Coronary artery (tissue), 2 donors: ENCODE measurements around the gene CACNA1C.

ENCODE experiments used
- DNase-seq: peaks from one replicate; pipeline ENCODE4 v3.0.0-alpha.2; 2017; ENCODE audit warnings: low spot score
- H3K27ac ChIP-seq, 2 donors: fragments of 200-600 bp; sonication (generic); one replicate each; pipeline ENCODE4 v1.5.1; 2016 to 2019
- H3K4me3 ChIP-seq: fragments of 200-600 bp; sonication (generic); 2 replicates; pipeline ENCODE4 v1.5.1; 2016; ENCODE audit warnings: mild to moderate bottlenecking, moderate library complexity
- TF ChIP-seq, protein P1 (sequence below): fragments of 200-600 bp; sonication (generic); IDR thresholded peaks from one replicate; pipeline ENCODE4 v1.5.1; 2019; ENCODE audit warnings: antibody characterized with exemption

Gene CACNA1C

GRCh38 chr12:2110849-2111566, 58.2 kb downstream of the CACNA1C start:
- no peak for DNase-seq
- TF ChIP-seq, protein P1, sequence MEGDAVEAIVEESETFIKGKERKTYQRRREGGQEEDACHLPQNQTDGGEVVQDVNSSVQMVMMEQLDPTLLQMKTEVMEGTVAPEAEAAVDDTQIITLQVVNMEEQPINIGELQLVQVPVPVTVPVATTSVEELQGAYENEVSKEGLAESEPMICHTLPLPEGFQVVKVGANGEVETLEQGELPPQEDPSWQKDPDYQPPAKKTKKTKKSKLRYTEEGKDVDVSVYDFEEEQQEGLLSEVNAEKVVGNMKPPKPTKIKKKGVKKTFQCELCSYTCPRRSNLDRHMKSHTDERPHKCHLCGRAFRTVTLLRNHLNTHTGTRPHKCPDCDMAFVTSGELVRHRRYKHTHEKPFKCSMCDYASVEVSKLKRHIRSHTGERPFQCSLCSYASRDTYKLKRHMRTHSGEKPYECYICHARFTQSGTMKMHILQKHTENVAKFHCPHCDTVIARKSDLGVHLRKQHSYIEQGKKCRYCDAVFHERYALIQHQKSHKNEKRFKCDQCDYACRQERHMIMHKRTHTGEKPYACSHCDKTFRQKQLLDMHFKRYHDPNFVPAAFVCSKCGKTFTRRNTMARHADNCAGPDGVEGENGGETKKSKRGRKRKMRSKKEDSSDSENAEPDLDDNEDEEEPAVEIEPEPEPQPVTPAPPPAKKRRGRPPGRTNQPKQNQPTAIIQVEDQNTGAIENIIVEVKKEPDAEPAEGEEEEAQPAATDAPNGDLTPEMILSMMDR = no peak
- H3K4me3 ChIP-seq = no peak overlapping the region
- peak overlapping the region; percentile 73 to 89 for H3K27ac ChIP-seq

DNA sequence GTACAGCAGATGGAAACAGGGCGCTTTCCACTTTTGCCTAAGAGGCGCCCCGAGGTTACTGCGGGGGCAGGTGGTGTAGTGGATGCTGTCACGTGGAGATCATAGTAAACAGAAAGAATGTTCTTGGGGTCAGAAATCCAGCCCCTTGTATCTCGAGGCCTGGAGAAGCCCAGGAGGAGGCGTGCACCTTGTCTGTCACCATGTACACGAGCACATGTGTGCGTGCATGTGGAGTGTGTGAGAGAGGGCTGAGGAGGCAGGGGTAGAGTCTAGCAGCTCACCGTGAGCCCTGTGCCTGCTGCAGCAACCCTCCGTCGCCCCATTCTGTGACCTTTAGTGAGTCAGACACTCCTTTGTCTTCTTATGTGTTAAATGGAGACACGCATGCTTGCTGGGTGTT, 59.0 kb downstream of the CACNA1C start:
- H3K27ac ChIP-seq = peak overlapping the region; percentile 73 to 89

DNA sequence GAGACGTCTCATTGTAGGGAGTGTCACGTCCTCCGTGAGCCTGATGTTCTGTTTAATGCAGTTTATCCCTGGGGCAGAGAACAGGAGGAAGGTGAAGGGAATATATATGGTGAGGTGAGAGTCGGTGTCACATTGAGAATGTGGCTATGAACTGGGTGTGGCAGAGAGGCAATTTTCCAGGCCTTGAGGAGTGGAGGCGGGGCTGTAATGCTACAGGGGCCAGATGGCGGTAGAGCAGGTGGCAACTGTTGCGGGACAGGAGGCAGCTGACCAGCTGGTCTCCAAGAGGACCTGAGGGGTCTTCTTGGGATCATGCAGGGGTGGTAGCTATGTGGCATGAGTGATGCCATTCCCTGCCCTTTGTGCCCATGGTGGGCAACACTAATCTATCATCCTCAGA, 59.6 kb downstream of the CACNA1C start:
- TF ChIP-seq, protein P1 = no peak
- peak overlapping the region; percentile 73 to 89 for H3K27ac ChIP-seq
- no peak overlapping the region for H3K4me3 ChIP-seq
- DNase-seq = no peak

More for the DNA sequence above, 59.0 kb downstream of the CACNA1C start:
- TF ChIP-seq, protein P1 = no peak
- no peak overlapping the region for H3K4me3 ChIP-seq
- DNase-seq = no peak

DNA sequence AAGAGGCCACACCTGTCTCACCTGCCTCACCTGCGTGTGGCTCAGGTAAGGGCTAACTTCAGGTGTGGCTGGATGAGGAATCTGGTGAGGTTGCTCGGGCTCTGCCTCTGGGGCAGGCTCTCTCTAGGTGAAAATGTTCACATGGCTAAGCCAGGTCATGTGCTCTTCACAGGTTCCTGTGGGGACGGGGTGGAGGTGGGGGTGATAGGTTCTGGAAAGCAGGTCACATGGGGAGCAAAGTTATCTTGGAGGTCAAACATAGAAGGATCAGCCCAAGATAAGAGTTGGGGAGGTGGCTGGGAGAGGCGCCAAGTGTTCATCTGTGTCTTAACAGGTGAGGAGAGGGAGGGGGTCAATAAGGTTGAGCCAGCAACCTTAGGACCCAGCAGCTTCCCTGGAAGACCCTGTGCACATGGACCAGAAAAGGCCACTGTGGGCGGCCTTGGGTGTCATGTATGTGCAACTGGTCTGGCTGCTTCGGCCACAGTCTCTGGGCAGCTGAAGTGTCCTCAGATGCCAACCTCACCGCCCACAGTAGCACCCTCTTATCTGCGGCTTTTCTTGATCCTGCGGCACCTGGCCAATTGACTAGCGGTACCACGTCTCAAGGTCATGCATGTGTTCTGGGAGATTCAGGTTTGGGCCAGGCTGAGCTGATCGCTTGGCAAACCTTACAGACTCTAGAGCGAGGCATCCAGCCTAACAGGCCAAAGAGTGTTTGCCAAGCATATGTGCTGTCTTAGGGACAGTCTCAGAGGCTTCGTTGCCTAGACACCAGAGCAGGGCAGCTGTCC, 60.5 kb downstream of the CACNA1C start:
- no peak for DNase-seq
- Histone ChIP-seq H3K27ac (peak overlapping the region; percentile 73 to 89), H3K4me3 (no peak overlapping the region)
- TF ChIP-seq, protein P1 = no peak

DNA sequence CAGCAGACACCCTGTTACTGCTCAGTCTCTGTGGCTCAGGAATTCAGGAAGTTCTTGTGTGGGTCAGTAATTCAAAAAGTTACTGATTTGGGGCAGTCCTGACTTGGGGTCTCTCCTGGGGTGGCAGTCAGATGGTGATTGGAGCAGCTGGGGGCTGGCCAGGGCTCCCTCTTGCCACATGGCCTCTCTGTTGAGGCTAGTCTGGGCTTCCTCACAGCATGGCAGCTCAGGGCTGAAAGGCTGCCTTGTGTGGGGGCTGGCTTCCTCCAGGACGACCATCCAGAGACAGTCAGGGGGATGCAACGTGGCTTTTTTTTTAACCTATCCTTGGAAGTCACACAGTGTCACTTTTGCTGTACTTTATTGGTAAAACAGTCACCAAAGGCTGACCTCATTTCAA, 61.3 kb downstream of the CACNA1C start:
- Histone ChIP-seq H3K4me3 (no peak overlapping the region), H3K27ac (peak overlapping the region; percentile 73 to 89)
- DNase-seq = no peak
- TF ChIP-seq, protein P1 = no peak

DNA sequence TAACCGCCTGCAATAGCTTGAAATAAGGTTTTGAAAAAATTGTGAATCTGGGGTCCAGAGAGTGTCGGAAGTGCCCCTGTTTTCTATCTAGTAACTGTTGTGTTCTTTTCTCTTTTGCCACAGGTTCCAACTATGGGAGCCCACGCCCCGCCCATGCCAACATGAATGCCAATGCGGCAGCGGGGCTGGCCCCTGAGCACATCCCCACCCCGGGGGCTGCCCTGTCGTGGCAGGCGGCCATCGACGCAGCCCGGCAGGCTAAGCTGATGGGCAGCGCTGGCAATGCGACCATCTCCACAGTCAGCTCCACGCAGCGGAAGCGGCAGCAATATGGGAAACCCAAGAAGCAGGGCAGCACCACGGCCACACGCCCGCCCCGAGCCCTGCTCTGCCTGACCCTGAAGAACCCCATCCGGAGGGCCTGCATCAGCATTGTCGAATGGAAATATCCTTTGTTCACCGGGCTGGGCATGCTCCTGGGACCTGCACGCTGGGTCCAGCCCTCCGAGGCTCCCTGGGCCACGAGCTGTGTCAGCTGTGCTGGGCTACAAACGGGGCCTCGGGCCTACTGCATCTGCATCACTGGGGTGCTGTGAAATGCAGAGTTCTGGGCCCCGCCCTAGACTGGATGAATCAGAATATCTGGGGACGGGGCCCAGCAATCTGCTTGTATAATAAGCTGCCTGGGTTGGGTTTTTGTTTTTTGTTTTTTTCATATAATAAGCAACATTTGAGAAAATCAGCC, 62.5 kb downstream of the CACNA1C start:
- Histone ChIP-seq H3K27ac (no peak overlapping the region), H3K4me3 (no peak overlapping the region)
- TF ChIP-seq, protein P1 = no peak
- no peak for DNase-seq
